Measurements from ENCODE around the gene GREB1L. TPM values are rescaled to one million over a fixed set of nuclear protein-coding genes. Genes with fewer than 3 reads are reported as not detected.
A peak's percentile ranks its signal among the peaks of the same experiment; 100 is the strongest.

The GREB1L gene
- polyA plus RNA-seq, 10 donors = 3.8 to 17.5 (median 7.2) TPM

DNA sequence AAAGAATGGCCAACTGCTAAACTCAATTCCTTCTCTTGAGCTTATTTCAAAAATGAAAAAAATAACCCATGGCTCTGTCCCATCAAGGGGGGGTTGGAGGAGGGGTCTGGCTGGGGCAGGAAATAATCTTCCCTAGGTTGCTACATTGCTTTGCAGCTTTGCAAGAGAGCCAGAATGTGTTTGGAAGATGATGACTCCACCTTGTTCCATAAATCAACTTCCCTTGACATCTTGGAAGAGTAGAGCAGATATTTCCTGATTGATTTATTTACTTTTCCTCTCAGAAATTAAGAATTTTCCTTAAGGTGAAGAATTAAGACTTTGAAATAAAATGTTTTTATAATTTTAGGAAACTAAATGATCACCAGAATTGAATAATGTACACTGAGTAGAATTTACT is 317.2 kb downstream of the GREB1L start:
- DNase-seq = peak in 1 of 3 donors; percentile 5

DNA sequence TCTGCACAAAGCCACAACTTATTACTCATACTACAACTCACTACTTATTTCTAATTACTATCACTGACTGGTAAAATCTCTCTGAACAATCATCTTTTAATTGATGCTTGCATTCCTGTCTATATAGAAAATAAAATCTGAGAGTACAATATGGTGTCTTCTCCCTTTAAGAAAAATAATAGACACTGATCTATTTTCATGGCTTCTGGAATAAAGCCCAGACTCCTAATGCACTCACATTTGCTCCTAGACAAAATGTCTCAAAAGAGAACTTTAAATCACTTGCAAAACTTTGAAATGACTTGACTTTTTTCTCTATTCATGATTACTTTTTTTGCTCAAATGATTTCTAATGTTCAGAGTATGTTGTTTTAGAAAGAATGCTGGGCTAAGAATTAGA is 329.7 kb downstream of the GREB1L start:
- peak; percentile 7 to 49 (median 30) for DNase-seq

Other genes with a start within 250 kb of the GREB1L start
- 10 to 100 TPM; 27.2 to 44.4 (median 36.5) TPM for gene ROCK1, start 130.4 kb upstream of the GREB1L start, polyA plus RNA-seq (ENCODE audit: insufficient read length in 10 of 10)